HepG2 (cell line): ENCODE data around the gene BID. TPM values are rescaled to one million over a fixed set of nuclear protein-coding genes. Genes with fewer than 3 reads are reported as not detected.

Experiments used
- CC2D1A ChIP-seq: sonication (generic); formaldehyde crosslinking; IDR thresholded peaks from 2 replicates; pipeline ENCODE4 v1.8.1; 2023; ENCODE audit warnings: mild to moderate bottlenecking, missing genetic modification reagents
- DPF2 ChIP-seq: sonication (generic); formaldehyde crosslinking; IDR thresholded peaks from 2 replicates; pipeline ENCODE4 v1.4.0; 2020; ENCODE audit warnings: mild to moderate bottlenecking, low read depth, missing genetic modification reagents, borderline replicate concordance
- ETS1 ChIP-seq: sonication (generic); formaldehyde crosslinking; IDR thresholded peaks from 2 replicates; pipeline ENCODE4 v1.4.0; 2020; ENCODE audit warnings: missing genetic modification reagents
- GABPB1 ChIP-seq: IDR thresholded peaks from 2 replicates; pipeline ENCODE4 v1.6.1; 2016; ENCODE audit warnings: mild to moderate bottlenecking, missing genetic modification reagents, moderate library complexity, missing compliant biosample characterization
- PLRG1 ChIP-seq: fragments of 450-650 bp; conservative IDR thresholded peaks from 2 replicates; pipeline ENCODE4 v1.6.1; 2016
- PTBP1 ChIP-seq: fragments of 200-400 bp; formaldehyde crosslinking; IDR thresholded peaks from 2 replicates; pipeline ENCODE4 v1.6.1; 2018; ENCODE audit warnings: low read length, low read depth; ENCODE audit not compliant: poor library complexity, severe bottlenecking
- REST ChIP-seq, 2 experiments: IDR thresholded peaks; 2 replicates each; pipeline ENCODE4 v1.6.1; 2011 to 2012; ENCODE audit warnings: low read length in 2 of 2, borderline replicate concordance in 1 of 2, low read depth in 1 of 2, mild to moderate bottlenecking in 1 of 2, moderate library complexity in 1 of 2
- SSRP1 ChIP-seq: IDR thresholded peaks from 2 replicates; pipeline ENCODE4 v1.6.1; 2016; ENCODE audit warnings: control low read depth
- TGIF2 ChIP-seq: IDR thresholded peaks from 2 replicates; pipeline ENCODE4 v1.6.1; 2016; ENCODE audit warnings: control low read depth, missing compliant biosample characterization
- ZNF24 ChIP-seq: fragments of 450-650 bp; IDR thresholded peaks from 2 replicates; pipeline ENCODE4 v1.6.1; 2017; ENCODE audit warnings: antibody characterized with exemption, mild to moderate bottlenecking
- ZNF333 ChIP-seq: sonication (generic); formaldehyde crosslinking; IDR thresholded peaks from 2 replicates; pipeline ENCODE4 v1.4.0; 2020; ENCODE audit warnings: mild to moderate bottlenecking, missing genetic modification reagents, borderline replicate concordance
- ZNF451 ChIP-seq: sonication (generic); formaldehyde crosslinking; IDR thresholded peaks from 2 replicates; pipeline ENCODE4 v1.5.0; 2020; ENCODE audit warnings: mild to moderate bottlenecking, missing genetic modification reagents
- ZNF563 ChIP-seq: sonication (generic); formaldehyde crosslinking; IDR thresholded peaks from 2 replicates; pipeline ENCODE4 v1.8.0; 2022; ENCODE audit warnings: mild to moderate bottlenecking, moderate library complexity, missing genetic modification reagents
- ZNF569 ChIP-seq: sonication (generic); formaldehyde crosslinking; IDR thresholded peaks from 2 replicates; pipeline ENCODE4 v1.5.0; 2020; ENCODE audit warnings: mild to moderate bottlenecking, missing genetic modification reagents, moderate library complexity, borderline replicate concordance
- ZNF674 ChIP-seq: sonication (generic); formaldehyde crosslinking; IDR thresholded peaks from 2 replicates; pipeline ENCODE4 v1.5.0; 2020; ENCODE audit warnings: low read depth, mild to moderate bottlenecking, missing genetic modification reagents
- ZNF772 ChIP-seq: sonication (generic); formaldehyde crosslinking; IDR thresholded peaks from 2 replicates; pipeline ENCODE4 v1.5.0; 2020; ENCODE audit warnings: mild to moderate bottlenecking, missing genetic modification reagents
- polyA plus RNA-seq, 8 experiments: library from polyadenylated mRNA; depleted of rRNA in 3 of 8; stranded (reverse) in 7 of 8; unstranded in 1 of 8; fragments of >200 nt; fragmentation: Illumina TruSeq in 4 of 8; extraction: Trizol in 4 of 8; gene quantifications; 2 replicates each; pipeline versions ENCODE4 v1.2.1 to v1.2.3, GENCODE V29; 2011 to 2016; ENCODE audit warnings: low read depth in 4 of 8, missing spikeins in 1 of 8, mixed read lengths in 1 of 8; ENCODE audit not compliant: insufficient read depth in 1 of 8
- total RNA-seq, 5 experiments: library from RNA; depleted of rRNA; stranded (reverse); fragments of >200 nt; fragmentation: Illumina TruSeq; extraction: Trizol; gene quantifications; 2 replicates each; pipeline ENCODE4 v1.2.3, GENCODE V29; 2016; ENCODE audit warnings: low read depth in 1 of 5
- TF ChIP-seq, protein P1 (sequence below): sonication (generic); formaldehyde crosslinking; IDR thresholded peaks from 2 replicates; pipeline ENCODE4 v1.5.0; 2020; ENCODE audit warnings: missing genetic modification reagents
- TF ChIP-seq, protein P2 (sequence below): sonication (generic); formaldehyde crosslinking; IDR thresholded peaks from 2 replicates; pipeline ENCODE4 v1.5.0; 2020; ENCODE audit warnings: missing genetic modification reagents, mild to moderate bottlenecking, borderline replicate concordance
- TF ChIP-seq, protein P3 (sequence below): sonication (generic); formaldehyde crosslinking; IDR thresholded peaks from 2 replicates; pipeline ENCODE4 v1.8.1; 2023; ENCODE audit warnings: mild to moderate bottlenecking, missing genetic modification reagents
- TF ChIP-seq, protein P4 (sequence below): IDR thresholded peaks from 2 replicates; pipeline ENCODE4 v1.6.1; 2018; ENCODE audit warnings: missing genetic modification reagents

Gene BID
- total and polyA plus RNA-seq, 2 of the 13 experiments (the other 11 are each of a cell fraction or from before 2014, with no cell fraction given) = 35.3 to 51.7 TPM

DNA sequence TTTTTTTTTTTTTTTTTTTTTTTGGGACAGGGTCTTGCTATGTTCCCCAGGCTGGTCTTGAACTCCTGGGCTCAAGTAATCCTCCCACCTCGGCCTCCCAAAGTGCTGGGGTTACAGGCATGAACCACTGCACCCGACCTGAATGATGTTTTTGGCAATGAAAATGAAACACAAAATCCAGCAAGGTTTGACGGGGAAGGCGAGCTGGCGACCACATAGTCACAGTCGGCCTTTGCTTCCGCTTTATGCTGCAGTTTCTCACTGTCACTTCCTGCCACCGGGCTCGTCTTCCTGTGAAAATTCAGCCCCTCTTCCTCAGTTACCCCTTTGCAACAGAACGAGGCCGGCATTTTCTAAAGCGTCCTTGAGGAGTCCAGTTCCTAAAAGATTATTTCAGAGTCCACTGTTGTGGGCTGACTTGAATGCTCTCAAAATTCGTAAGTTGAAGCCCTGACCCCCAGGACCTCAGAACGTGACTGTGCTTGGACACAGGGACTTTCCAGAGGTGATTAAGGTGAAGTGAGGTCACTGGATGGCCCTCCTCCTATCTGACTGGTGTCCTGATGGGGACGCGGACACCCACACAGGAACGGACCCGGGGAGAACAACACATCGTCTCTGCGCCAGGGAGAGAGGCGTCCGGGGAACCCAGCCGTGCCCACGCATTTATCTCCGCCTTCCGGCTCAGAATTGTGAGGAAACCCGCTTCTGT lies 2.9 kb upstream of the BID start (continued):
- TF ChIP-seq ZNF563 (CRISPR knock-in tag) (no peak), ETS1 (CRISPR knock-in tag) (no peak), PLRG1 (no peak), ZNF24 (no peak), CC2D1A (no peak), REST (IDR thresholded peaks at IDR 0.05; ENCODE audit: borderline replicate concordance in 1 of 2, low read depth in 1 of 2, low read length in 2 of 2) (no peak), ZNF674 (CRISPR knock-in tag) (no peak), TGIF2 (CRISPR knock-in tag) (no peak), ZNF333 (CRISPR knock-in tag) (no peak), GABPB1 (peak; percentile 69), DPF2 (no peak), PTBP1 (no peak), SSRP1 (CRISPR knock-in tag) (0 out of 2 replicates have a peak, but pooled peaks have one; percentile 31), ZNF772 (CRISPR knock-in tag) (peak; percentile 52; the same call in 1 of the 2 replicates), ZNF569 (CRISPR knock-in tag) (no peak), ZNF451 (no peak; the same call in 1 of the 2 replicates)
- TF ChIP-seq, protein P1, sequence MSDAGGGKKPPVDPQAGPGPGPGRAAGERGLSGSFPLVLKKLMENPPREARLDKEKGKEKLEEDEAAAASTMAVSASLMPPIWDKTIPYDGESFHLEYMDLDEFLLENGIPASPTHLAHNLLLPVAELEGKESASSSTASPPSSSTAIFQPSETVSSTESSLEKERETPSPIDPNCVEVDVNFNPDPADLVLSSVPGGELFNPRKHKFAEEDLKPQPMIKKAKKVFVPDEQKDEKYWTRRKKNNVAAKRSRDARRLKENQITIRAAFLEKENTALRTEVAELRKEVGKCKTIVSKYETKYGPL (CRISPR knock-in tag) = no peak; the same call in 1 of the 2 replicates
- TF ChIP-seq, protein P2, sequence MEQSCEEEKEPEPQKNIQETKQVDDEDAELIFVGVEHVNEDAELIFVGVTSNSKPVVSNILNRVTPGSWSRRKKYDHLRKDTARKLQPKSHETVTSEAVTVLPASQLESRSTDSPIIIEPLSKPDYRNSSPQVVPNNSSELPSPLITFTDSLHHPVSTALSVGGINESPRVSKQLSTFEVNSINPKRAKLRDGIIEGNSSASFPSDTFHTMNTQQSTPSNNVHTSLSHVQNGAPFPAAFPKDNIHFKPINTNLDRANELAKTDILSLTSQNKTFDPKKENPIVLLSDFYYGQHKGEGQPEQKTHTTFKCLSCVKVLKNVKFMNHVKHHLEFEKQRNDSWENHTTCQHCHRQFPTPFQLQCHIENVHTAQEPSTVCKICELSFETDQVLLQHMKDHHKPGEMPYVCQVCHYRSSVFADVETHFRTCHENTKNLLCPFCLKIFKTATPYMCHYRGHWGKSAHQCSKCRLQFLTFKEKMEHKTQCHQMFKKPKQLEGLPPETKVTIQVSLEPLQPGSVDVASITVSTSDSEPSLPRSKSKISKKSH = no peak
- TF ChIP-seq, protein P3, sequence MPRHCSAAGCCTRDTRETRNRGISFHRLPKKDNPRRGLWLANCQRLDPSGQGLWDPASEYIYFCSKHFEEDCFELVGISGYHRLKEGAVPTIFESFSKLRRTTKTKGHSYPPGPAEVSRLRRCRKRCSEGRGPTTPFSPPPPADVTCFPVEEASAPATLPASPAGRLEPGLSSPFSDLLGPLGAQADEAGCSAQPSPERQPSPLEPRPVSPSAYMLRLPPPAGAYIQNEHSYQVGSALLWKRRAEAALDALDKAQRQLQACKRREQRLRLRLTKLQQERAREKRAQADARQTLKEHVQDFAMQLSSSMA (CRISPR knock-in tag) = no peak
- TF ChIP-seq, protein P4, sequence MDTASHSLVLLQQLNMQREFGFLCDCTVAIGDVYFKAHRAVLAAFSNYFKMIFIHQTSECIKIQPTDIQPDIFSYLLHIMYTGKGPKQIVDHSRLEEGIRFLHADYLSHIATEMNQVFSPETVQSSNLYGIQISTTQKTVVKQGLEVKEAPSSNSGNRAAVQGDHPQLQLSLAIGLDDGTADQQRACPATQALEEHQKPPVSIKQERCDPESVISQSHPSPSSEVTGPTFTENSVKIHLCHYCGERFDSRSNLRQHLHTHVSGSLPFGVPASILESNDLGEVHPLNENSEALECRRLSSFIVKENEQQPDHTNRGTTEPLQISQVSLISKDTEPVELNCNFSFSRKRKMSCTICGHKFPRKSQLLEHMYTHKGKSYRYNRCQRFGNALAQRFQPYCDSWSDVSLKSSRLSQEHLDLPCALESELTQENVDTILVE (CRISPR knock-in tag) = no peak
